Mesenteric fat pad (tissue), 1 donor: ENCODE results near the gene MAPKAPK5. TPM values are rescaled to one million over a fixed set of nuclear protein-coding genes. Genes with fewer than 3 reads are reported as not detected.
A peak's percentile ranks its signal among the peaks of the same experiment; 100 is the strongest.
"Not testable (repeated sequence)": the region's sequence is repeated elsewhere in the genome, so short reads cannot be mapped to it uniquely, and the experiment has no call there.

Experiments used
- DNase-seq: peaks from one replicate; pipeline ENCODE4 v3.0.0-alpha.2; 2020; ENCODE audit warnings: low spot score
- long read RNA-seq: library from polyadenylated mRNA; unstranded; transcript quantifications from one replicate; pipeline ENCODE4 v2.0.0, GENCODE V29; 2020
- total RNA-seq: library from RNA; stranded (reverse); fragmentation: NEBNext Ultra II Directional; extraction: Animal tissue kit (Norgen Biotek cat#: 25700); gene quantifications from one replicate; pipeline ENCODE4 v1.2.1, GENCODE V29; 2021
- donor health status: DM: yes; HTN: yes; CAD: no.

Gene MAPKAPK5, protein sequence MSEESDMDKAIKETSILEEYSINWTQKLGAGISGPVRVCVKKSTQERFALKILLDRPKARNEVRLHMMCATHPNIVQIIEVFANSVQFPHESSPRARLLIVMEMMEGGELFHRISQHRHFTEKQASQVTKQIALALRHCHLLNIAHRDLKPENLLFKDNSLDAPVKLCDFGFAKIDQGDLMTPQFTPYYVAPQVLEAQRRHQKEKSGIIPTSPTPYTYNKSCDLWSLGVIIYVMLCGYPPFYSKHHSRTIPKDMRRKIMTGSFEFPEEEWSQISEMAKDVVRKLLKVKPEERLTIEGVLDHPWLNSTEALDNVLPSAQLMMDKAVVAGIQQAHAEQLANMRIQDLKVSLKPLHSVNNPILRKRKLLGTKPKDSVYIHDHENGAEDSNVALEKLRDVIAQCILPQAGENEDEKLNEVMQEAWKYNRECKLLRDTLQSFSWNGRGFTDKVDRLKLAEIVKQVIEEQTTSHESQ
- 43.5 TPM for total RNA-seq
- long read RNA-seq, full-length matches to known transcripts, result 17 of 39 reads
- long read RNA-seq, partial matches to known transcripts, result 7 of 39 reads
- long read RNA-seq, other reads (novel, unspliced or antisense), result 15 of 39 reads

DNA sequence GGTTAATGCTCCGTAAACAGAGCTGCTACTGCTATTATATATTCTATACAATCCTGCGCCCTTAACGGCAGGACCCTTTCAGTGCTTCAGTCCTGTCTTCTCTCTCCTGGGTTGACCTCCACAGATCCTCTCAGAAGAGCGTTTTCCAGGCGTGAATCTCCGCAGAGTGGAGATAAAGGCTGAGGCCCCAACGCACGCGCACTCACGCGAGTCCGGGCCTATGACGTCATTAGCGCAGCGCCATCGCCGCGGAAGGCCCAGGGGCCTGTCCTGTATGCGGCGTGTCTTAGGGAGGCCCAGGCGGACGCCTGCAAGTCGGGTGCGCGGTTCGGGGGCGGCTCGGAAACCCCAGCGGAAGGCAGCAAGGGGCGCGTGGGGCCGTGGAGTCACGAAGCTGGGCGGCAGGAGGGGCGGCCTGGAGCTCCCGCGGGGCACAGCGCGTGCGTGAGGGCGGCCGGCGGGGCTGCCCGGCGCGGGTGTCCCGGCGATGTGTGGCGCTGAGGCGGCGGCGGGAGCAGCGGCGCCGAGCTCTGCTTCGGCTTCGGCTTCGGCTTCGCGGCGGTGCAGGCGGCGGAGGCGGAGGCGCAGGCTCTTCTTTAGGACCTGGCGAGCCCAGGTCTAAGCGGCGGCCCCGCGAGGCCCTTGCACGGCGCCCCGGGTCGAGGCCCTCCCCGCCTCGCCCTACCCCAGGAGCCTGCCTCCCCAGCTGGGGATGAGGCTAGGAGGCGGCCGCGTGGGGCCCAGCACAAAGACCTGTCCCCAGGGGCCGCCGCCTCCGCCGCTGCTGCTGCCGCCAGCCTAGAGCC lies at the start of gene MAPKAPK5:
Gene MAPKAPK5, plus strand, starts transcription at position 479 of the 806 bp plus-strand sequence. CDS start 506 bp downstream, outside the sequence.
- DNase-seq, result peak; percentile 99

DNA sequence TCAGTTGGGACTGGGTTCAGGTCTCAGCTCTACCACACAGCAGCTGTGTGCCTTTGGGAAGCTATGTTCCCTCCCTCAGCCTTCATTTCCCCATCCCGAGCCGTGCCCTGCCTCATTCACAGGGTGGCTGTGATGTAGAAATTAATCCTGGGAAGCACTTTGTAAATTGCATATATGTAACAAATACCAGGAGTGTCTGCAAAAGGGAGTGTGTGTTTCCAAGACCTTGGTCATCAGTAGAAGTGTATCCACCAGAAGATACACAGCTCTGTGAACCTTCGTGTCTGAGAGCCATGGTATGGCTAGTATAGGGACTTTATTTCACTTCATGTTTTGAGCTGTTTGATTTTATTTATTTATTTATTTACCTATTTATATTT lies 49.2 kb upstream of the MAPKAPK5 start:
- DNase-seq, result no peak

DNA sequence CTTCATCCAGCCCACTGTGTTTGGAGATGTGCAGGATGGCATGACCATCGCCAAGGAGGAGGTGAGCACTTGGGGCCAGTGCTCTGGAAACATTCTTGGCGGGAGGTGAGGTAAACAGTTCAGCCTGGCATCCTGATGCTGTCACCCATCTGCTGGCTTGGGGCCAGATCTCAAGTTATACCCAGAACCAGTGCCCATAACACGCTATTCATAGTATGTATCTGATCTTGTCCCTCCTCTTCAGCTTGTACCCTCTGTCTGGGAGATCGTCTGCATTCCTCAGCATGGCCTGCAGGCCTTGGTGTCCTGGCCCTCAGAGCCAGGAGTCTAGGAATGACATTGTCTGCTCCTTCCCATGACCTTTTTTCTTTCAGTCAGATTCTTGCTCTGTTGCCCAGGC lies 43.8 kb upstream of the MAPKAPK5 start:
- DNase-seq, result no peak

DNA sequence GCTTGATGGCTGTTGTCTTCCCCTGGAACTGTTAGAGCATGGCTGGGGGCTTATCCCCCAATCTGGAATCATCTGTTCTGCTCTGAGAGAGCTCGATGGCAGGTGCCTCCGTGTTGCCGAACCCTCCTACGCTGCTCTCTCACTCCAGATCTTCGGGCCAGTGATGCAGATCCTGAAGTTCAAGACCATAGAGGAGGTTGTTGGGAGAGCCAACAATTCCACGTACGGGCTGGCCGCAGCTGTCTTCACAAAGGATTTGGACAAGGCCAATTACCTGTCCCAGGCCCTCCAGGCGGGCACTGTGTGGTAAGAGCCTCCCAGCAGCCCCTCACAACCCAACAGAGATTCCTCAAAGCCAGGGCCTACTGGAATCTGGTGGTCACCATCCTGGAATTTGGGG lies 42.3 kb upstream of the MAPKAPK5 start:
- DNase-seq, result no peak

DNA sequence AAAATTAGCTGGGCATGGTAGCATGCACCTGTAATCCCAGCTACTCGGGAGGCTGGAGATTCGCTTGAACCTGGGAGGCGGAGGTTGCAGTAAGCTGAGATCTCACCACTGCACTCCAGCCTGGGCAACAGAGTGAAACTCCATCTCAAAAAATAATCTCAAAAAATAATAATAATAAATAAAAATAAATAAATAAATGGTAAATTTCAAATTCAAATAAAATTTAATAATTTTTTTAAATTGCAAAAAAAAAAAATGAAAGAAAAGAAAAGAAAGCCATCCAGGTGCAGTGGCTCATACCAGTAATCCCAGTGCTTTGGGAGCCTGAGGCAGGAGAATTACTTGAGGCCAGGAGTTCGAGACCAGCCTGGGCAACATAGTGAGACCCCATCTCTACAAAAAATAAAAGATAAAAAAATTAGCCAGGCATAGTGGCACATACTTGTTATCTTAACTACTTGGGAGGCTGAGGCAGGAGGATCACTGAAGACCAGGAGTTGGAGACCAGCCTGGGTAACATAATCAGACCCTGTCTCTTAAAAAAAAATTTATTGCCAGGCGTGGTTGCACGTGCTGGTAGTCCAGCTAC lies 38.9 kb upstream of the MAPKAPK5 start:
- no peak for DNase-seq

DNA sequence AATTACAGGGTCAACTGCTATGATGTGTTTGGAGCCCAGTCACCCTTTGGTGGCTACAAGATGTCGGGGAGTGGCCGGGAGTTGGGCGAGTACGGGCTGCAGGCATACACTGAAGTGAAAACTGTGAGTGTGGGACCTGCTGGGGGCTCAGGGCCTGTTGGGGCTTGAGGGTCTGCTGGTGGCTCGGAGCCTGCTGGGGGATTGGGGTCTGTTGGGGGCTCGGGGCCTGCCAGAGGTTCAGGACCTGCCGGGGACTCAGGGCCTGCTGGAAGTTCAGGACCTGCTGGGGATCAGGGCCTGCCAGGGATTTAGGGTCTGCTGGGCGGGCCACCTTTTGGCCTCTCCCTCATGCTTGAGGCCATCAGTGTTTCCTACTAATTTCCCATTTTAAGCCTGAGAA lies 38.2 kb upstream of the MAPKAPK5 start:
- DNase-seq, result no peak

DNA sequence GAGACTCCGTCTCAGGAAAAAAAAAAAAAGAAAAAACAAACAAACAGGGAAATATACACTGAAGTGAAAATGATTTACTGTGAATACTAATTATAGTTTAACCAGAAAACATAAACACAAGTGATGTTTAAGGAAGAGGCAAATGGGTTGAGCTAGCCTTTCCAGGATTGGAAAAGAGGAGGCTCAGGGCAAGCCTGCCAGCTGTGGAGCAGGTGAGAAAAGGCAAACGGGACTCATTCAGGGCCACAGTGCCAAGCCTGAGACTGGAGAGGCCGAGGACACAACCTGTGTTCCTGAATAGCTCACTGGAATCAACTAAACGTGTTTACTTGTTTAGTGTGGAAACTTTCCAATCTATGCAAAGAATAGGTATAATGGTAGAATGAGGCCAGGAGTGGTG lies 35.7 kb upstream of the MAPKAPK5 start:
- no peak for DNase-seq

DNA sequence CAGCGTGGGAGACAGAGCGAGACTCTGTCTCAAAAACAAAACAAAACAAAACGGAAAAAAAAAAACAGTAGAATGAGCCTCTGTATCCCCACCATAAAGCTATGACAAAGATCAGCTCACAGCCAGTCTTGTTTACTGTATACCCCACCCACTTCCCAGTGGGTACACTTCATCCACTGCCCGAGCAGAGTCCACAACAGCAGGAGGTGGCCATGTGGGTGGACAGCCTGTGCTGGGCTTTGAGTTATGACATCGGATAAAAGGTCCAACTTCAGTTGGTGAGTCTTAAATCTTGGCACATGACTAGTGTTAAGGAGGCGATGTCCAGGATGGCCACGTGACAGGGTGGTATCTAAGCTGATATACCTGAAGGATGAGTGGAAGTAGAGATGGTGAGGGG lies 34.8 kb upstream of the MAPKAPK5 start:
- no peak for DNase-seq

DNA sequence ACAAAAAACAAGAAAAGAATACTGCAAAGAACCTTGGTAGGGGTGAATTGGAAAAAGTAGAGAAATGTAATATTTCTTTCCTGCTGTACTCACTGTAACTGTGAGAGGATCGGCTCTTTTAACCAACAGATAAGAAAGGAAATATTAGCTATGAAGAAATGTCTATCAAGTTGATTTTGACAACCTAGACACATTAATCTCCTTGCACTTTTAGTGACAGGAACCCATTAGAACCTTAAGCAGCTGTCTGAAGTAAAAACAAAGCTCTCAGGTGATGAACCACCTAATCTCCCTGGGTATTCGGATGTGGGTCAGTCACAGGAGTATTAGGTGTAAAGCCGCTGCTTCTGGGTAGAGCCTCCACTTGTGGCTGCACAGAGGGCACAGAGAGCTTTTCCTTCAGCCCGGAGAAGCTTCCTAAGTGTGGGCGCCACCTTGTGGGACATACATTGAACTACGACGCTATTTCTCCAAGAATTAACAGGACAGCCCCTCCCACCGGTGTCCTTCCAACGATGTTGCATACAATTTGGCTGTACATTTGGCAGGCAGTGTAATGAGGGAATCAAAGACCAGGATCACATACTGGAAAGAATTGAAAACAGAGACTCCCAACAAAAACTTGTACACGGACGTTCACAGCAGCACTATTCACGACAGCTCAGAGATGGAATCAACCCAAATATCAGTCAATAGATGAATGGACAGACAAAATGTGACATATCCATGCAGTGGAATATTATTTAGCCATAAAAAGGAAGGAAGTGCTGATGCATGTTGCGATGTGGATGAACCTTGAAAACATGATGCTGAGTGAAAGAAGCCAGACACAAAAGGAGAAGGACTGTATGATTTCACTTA lies 28.9 kb upstream of the MAPKAPK5 start:
- DNase-seq, result peak; percentile 89

DNA sequence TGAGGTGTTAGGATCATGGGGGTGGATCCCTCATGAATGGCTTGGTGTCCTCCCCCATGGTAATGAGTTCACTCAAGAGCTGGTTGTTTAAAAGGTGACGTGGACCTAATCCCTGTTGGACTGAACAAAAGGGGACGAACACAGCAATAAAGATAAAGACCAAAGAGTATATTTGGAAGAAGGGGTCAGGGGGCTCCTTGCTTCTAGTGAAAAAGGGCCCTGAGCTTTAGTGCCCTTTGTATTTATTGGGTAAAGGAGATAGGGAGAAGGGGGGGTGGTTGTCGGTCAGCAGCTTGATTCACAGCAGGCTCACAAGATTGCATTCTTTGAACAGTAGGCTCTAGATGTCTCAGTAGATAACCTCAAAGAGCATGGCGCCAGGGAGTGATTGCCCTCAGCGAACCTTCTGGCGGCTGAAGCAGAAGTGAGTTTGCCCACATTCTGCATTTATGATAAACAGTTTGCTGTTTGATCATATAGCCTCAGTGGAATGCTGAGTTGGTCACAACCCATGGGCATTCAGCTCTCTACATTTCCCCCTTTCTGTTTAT lies 25.9 kb upstream of the MAPKAPK5 start:
- DNase-seq, result no peak

DNA sequence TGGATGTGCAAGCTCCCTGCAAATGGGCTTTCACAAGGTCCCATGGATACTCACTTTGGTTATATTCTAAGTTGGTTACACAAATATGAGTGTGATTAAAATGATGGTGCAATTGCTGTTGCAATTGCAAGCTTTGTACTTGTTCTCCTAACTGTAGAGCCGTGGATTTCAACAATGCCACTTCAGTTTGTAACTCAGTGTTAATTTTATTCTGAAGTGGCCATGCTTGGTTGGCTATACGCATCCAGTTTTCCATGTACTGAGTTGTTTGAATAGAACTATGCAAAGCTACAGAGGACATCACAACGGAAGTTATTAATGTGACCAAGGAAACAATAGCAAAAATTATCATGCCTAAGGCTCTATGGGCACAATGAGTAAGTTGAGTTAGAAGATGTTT lies 25.1 kb upstream of the MAPKAPK5 start:
- DNase-seq, result not testable (repeated sequence)

DNA sequence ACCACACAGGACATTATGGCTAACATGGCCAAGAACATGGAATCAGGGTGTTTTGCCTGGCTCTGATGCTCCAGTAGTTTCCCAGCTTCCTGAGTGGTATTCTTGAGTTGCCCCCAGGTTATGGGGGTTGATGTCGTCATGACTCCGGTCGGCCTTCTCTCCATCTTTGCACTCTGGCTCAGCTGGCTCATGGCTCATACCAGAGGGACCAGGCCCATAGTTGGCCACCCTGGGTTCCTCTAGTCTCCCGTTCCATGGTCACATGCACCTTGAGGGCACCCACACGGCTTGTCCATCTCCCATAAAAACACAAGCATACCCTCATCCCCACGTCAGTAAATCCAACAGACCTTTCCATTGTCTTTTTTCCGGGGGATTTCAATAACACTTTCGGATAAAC lies 23.7 kb upstream of the MAPKAPK5 start:
- DNase-seq, result peak; percentile 51

DNA sequence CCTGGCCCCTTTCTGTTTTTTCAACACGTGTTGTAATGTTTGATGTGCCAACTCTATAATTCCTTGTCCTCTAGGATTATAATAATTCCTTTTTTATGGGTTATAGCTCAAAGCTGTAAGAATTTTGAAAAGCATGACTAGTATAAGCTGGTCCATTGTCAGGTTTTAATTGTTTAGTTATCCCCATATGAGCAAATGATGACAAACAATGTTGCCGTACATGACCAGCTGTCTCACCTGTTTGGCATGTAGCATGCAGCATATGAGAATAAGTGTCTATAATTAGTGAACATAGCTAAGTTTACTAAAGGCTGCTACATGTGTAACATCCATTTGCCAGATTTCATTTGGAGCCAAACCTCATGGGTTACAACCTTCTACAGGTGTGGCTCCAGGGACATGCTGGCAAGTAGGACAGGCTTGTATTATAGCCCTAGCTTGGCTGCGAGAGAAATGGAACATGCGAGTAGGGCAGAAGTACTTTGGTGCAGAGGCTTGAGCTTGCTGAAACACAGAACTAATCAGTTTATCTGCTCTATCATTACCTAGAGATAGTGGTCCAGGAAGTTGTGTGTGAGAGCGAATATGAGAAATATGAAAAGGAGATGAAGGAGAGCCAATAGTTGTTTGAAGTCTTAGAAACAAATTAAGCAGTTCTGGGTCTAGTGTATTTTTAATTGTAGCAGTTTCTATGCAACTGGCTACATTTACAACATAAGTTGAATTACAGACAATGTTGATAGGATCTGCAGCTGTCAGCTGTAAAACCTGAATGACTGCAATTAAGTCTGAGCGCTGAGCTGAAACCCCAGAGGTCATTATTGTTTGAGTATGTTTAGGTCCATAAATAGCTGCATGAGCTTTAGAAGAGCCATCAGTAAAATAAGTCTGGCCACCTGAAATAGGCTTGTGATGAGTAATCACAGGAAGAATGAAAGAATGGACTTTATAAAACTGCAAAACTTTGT lies 22.6 kb upstream of the MAPKAPK5 start:
- DNase-seq, result no peak

DNA sequence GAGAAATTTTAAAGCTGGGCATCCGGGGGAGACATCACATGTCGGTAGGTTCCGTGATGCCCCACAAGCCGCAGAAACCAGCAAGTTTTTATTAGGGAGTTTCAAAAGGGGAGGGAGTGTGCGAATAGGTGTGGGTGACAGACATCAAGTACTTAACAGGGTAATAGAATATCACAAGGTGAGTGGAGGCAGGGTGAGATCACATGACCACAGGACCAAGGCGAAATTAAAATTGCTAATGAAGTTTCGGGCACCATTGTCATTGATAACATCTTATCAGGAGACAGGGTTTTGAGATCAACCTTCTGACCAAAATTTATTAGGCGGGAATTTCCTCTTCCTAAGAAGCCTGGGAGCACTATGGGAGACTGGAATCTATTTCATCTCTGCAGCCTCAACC lies 21.2 kb upstream of the MAPKAPK5 start:
- DNase-seq, result not testable (repeated sequence)

DNA sequence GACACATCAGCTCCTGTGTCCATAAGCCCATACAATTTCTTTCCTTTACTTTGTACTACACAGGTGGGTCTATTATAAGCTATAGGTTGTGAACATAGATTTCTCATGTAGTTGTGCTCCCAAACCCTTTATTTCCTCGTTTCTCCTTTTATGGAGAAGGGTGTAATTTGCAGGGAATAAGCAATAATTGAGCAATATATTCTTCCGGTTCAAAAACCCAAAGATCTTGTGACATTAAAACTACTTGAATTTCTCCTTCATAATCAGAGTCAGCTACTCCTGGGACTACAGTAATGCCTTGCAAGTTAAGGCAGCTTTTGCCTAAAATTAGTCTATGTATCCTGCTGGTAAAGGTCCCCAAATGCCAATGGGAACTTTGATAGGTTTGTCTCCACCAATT lies 19.1 kb upstream of the MAPKAPK5 start:
- no peak for DNase-seq

DNA sequence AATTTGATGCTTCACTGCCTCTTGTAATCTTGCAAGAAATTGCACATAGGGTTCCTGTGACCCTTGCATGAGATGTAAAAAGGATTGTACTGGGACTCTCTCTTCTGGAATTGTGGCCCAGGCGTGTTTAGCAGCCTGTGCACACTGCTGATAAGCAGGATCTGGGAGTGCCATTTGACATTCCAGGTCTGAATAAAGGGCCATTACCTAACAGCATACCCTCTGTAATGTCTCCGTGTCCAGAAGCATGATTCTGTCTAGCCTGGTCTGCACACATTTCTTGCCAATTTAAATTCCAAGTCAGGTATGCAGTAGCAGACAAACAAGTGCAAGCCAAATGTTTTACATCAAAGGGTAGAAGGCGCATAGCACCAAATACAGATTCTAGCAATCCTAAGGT lies 18.1 kb upstream of the MAPKAPK5 start:
- no peak for DNase-seq

DNA sequence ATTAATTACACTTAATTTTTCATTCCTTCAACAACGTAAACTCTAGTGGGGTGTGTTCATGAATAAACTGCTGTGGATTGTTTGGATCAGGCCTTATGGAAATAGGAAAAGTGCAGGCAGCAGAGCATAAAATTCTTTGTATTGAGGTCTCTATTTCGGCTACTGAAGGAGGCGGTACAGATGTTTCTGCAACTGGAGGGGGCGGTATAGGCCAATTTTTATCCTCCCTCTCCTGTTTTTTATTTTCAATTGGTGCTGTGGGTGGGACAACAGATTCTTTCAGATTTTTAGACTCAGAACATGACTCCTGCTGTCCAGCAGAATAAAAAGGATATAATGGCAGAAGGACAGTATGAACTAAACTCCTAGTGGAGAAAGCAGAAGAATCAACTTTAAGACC lies 17.7 kb upstream of the MAPKAPK5 start:
- not testable (repeated sequence) for DNase-seq

DNA sequence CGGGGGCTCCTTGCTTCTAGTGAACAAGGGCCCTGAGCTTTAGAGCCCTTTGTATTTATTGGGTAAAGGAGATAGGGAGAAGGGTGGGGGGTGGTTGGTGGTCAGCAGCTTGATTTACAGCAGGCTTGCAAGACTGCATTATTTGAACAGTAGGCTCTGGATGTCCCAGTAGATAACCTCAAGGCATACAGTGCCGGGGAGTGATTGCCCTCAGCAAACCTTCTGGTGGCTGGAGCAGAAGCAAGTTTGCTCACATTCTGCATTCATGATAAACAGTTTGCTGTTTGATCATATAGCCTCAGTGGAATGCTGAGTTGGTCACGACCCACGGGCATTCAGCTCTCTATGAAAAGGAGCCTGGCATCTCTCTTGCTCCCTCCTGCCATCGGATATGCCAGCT lies 16.5 kb upstream of the MAPKAPK5 start:
- peak; percentile 41 for DNase-seq

DNA sequence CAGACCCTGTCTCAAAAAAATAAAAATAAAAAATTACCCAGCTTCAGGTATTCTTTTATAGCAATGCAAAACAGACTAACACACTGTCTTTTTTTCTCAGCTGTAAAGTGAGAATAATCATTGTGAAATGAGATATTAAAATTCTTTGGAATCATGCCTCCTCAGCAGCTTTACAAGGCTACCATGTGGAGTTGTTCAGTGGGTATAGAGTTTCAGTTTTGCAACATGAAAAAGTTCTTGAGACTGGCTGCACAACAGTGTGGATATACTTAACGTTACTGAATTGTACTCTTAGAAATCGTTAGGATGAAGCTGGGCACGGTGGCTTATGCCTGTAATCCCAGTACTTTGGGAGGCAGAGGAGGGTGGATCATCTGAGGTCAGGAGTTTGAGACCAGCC lies 15.7 kb upstream of the MAPKAPK5 start:
- no peak for DNase-seq
